HG03469 (cell line): ENCODE data around the gene C1orf87.

ENCODE experiments used
- ATAC-seq: cut with Tn5 transposase; IDR thresholded peaks from one replicate; pipeline ENCODE4 v1.9.1; 2021; ENCODE audit warnings: mild to moderate bottlenecking, moderate library complexity, moderate number of reproducible peaks; ENCODE audit not compliant: unreplicated experiment

C1orf87 gene

DNA sequence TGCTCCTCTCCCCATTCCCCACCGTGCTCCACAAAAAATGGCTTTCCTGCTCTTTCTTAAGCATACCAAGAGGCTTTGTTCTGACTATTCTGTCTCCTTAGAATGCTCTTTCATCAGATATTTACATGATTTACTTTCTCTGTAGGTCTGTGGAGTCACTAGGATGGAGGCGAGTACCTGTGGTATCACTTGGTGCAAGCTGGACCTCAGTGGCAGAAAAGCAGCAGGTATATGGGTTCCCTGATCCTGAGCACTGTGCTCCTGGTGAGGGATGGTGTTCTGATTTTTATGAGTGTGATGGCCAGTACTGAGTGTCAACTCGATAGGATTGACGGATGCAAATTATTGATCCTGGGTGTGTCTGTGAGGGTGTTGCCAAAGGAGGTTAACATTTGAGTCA, 10.0 kb downstream of the C1orf87 start:
- ATAC-seq: no peak

DNA sequence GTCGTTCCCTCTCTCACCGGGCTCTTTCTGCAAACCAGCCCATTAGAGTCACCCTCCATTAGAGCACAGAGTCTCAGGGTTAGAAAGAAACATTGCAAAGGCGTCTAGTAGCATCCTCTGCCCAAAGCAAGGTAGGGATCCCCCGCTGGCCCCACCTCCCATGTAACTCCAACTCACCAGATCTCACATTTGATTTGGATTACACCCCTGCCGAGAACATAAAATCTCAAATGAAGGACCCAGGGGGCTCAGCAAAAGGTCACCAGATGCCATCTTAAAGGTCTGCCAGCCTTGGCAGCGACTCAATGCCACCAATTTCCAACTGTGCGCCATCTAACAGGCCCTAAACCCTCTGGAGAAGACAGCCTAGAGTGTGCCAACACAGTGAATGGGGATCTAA, 14.1 kb downstream of the C1orf87 start:
- ATAC-seq: no peak

DNA sequence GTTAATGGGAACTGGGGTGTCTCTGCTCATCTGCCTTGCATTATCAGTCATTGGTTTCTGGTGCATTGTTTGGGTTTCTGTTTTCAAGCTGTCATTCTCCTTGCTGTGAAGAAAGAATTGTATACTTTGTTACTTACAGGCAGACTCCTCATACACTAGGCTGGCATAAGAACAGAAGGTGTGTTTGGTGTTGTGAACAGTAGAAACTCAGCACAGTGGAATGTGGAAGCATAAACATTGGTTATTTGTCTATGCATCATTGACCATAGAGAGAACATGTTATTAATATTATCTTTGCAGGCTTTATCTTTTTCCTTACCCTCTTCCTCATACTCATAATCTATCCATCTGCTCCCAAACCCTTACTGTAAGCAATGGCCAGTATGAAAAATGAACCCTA, 18.2 kb downstream of the C1orf87 start:
- no peak for ATAC-seq

DNA sequence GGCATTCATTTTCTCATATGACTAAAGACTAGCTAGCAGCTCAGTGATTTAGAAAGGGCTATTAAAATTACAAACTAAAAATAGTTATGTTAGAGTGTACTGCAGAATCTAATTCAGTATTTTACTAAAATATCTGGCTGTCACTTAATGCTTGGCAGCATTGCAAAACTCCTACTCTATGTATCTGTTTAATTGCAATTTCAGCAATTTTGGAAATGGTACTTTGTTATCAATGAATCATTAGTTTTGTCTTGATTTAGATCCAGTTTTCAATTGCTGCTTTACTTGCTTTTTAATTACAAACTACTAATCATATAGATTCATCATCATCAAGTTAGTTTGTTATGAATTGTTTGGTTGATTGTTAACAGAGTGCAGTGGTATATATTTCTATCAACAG, 19.2 kb downstream of the C1orf87 start:
- ATAC-seq: no peak

DNA sequence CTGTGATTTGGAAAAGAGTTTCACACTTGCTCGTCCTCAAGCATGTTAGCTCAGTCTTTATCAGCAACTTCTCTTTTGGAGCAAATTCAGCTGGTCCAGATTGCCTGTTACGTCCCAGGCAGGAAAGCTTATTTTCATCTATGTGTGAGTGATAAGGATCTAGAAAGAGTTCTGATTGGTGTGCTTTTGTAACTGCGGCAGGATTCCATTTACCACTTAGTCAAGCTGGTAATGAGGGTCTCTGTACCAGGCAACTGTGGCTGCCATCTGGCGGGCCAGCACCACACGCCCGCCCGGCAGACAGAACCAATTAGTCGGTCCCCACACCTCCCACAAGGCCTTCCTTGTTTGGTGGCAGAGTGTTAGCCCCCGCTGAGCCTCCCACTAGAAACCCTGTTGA, 21.0 kb downstream of the C1orf87 start:
- no peak for ATAC-seq

DNA sequence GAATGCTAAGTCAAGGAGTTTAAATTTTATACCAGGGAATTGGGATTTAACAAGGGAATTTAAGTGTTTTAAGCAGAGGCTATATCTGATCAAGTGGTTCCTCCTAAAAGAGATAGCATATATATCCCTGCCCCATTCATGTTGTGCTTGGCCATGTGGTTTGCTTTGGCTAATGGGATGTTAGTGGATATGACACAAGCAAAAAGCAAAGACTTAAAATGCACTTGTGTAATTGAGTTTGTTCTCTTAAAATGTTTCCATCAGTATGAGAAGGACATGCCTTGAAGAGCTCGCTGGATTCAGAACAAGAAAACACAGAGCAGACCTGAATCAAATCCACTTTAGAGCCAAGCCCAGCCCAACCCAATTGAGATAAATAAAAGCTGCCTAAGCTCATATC, 22.4 kb downstream of the C1orf87 start:
- ATAC-seq: no peak

DNA sequence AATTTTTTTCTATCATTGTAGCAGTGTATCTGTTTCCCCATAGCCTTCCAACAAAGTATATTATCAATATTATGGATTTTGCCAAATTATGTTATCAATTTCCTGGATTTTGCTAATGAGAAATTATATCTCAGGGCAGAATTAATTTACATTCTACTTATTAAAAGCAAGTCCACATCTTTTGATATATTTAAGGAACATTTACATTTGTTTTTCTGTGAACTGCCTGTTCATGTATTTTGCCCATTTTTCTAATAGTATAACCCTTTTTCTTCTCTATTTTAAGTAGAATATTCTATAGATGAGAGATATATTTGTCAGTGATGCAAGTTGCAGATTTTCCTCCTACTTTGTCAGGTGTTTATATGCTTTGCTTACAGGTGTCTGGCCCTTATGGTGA, 24.4 kb downstream of the C1orf87 start:
- ATAC-seq: no peak

DNA sequence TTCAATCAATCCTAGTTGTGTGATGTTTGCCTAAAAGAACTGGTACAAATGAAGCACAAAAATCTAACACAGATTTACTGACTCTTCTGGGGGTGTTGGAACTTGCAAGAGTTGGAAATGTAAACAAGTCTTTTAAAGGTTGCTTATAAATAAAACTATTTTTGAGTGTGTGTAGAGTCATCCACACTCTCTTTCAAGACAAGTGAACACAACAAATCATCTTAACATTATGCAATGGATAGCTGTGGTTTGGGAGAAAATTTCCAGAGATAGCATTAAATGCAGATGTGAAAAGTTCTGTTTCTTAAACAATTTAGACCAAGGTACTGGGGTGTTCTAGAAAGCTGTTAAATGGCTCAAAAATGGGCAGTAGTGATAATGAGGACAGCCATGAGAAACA, 28.7 kb downstream of the C1orf87 start:
- no peak for ATAC-seq

DNA sequence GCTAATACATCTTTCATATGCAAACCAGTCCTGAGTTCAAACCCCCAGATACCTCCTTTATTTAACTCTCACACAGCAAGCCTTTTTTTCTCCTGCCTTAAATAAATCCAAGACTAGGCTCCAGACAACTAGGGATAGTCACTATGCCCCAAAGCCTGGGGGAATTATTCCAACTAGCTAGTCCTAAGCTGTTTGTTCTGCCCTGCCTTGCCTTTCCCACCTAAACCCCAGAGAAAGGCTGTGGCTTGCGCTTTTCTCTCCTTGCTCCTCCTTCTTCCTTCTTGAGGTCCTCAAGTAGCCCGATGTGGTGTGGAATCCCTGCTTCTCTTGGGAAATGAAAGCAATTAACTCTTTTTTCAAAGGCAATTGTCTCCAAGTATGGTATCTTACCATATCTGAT, 31.8 kb downstream of the C1orf87 start:
- no peak for ATAC-seq

DNA sequence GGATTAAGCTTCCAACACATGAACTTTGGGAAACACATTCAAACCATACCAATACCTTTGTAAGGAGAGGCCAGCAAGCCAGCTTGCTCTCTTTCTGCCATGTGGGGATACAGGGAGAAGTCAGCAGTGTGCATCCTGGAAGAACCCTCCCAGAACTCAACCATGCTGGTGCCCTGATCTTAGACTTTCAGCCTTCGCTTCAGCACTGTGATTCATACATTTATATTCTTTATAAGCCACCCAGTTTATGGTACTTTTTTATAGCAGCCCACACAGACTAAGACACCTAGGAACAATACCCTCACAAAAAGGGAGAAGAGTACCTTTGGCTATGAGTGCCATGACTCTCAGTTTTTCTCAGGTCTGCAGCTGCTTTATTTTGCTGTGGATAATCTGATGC, 35.9 kb downstream of the C1orf87 start:
- ATAC-seq: no peak

DNA sequence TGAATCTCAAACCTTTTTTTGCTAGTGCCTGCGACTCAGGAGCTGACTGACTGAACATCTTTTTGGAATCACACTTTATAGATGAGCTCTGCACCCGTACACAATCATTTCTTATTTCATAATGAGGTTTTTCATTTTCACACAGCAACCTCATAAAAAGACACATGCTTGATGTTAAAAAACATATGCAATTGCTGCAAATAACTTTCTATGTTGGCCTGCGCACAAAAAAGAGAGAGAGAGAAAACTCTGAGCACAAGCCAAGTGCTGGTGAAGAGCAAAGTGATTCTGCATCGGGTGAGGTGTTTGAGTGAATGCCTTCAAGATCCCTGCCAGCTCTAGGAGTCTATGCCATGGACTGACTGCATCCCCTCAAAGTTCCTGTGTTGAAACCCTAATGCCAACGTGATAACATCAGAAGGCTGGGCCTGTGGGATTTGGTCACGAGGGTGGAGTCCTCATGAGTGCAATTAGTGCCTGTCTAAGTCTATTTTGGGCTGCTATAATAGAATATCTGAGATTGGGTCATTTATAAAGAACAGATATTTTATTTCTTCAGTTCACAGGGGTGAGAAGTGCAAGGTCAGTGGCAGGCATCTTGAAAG, 36.6 kb downstream of the C1orf87 start:
- no peak for ATAC-seq

DNA sequence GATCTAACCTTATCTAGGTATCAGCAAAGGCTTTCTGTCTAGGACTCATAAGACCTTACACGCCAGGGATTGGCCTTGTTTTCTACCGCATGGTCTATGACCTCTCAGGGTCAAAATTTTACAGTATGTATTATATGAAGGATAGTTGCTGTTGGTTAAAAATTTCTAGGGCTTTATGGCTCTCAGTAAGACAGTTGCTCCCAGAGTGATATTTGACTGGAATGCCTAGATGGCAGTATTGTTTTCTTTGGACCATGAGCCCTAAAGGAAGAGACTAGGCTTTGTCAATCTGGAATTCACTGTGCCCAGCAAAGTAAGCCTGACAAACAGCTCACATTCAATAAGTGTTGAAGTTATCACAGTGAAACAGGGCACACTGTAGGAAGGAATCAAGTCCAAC, 37.6 kb downstream of the C1orf87 start:
- no peak for ATAC-seq

DNA sequence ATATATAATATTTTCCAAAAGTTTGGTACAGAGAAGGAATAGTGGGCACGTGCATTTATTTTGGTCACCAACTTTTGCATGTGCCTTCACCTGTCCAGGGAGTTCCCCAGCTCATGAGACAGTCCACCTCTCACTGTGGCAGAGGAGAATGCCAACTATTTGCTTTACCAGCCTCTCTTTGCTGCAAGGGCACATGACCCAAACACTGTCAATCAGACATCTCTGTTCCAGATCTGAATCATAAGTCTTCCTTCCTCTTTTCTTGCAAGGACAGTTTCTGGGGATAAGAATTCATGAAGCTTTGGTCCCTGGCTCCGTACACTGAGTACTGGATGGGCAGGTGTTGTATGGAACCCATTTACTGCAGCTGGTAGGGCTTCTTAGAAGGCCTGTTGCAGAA, 38.6 kb downstream of the C1orf87 start:
- peak; percentile 38 for ATAC-seq

DNA sequence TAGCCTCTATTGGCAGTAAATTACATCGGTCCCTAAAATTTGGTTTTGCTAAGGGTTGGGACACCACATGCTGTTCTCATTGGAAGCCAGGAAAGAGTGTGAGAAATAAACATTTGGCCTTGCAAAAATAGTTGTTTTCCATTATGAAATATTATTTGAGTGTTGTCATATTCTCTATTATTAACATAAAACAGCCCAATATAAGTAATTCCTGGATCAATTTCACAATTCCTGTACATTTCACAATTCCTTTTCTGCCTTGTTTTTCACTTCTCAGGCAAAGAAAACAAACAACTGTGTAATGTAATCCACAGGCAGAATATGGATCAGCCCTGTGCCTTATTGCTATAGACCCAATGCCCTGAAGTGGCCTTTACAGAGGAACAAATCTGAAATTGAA, 40.5 kb downstream of the C1orf87 start:
- ATAC-seq: no peak

DNA sequence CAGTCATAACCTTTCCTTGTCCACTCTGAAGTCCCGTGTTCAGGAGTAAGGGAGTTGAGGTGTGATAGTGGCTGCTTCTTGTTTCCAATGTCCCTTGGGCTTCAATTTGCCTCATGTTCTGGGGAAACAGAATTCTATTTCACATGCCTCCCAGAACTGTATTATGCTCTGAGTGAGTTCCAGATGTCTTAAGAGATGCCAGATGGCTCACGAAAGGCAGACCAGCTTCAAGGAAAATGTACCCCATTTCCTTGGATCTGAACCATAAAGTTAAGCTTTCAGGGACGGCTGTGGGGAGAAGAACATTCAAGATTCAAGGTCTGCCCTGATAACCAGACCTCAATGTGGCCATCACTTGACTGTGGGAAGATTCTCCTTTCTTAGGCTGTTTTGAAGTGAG, 42.4 kb downstream of the C1orf87 start:
- no peak for ATAC-seq

DNA sequence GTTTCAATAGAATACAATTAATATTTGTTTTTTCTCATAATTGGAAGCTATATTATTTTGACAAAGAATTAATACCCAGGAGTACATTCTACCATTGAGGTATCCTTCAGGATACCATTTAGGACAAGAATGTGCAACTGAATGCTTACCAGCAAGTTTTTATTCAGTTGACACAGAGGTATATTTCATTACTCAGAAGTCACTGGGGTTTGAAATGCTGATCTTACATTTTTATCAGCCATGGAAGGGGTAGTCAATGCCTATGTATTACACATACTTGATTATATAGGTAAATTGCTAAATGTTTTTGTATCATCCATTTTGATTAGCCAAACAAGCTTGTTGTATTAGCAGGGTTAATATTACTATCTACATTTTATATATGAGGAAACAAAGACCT, 48.0 kb downstream of the C1orf87 start:
- no peak for ATAC-seq

DNA sequence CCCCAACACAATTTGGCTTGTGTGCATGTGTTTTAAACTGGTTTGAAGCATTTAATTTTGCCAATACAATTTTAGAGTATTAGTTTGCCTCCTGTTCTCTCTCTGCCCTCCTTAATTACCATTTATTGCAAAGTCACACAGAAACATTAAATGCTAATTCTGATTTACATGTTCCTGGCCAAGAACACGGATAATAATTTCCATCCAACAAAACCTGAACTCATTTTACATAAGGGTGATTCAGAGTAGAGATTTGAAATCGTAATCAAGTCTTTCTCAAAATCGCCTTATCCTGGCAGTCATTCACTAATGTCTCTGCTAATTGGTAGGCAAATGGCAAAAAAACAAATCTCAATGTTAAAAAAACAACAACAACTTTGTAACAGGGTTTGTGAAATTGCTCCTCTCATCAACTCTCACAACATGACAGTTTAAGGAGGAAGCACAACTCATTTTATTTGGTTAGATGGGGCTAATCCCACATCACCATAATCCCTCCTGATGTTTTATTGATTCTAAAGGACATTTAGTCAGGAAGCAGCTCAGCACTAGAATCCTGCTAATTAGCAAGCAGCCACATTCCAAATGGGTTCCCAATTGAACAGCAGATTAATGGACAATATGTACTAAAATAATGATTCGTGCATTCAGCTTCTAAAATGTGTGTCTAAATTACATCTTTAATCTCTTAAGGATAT, 55.9 kb downstream of the C1orf87 start:
- no peak for ATAC-seq

DNA sequence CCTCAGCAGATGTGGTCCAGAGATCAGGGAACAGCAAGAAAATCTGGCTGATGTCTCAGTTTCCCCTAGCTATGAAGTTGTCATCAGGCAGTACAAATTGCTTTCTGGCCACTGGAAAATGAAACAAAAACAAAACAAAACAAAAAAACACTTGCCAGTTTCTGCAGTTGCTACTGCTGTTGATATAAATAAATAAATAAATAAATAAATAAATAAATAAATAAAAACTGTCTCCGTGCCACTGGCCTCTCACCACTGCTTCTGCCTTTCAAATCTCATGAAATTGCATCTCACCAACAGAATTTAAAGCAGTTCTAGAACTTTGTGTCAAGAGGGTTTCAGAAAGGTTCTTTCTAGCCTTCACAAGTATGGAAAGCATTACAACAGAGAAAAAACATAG, 62.9 kb downstream of the C1orf87 start:
- no peak for ATAC-seq

DNA sequence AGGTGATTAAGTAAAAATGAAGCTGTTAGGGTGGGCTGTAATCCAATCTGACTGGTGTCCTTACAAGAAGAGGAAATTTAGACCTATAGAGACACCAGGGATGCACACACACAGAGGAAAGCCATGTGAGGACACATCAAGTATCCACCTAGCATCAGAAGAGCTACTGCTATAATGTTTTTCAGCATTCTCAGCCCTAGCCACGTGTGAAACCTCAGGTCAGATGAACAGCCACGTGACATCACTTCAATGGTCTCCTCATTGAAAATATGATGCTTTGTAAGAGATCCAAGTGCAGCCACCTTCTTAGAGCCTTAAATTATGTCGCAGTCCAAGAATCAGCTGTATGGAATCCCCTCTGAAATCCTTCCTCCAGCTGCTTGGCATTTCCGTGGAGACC, 65.1 kb downstream of the C1orf87 start:
- no peak for ATAC-seq

DNA sequence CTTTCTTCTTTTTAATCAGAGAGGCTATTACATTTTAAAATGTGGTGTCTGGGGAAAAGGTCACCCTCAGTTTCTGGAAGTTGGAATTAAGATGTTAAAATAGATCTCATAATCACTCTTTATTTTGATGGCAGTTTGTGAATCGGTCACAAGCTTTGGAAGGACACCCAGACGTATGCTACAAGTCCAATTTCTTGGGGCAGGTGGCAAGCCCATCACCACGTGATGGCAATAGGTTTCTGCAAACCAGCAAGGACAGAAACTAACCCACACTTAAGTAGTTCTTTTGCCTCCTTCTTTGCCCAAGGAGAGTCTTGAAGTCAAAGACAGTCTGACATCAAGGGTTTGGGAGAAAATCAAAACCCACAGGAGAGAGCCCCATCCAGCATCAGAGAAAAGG, 72.9 kb downstream of the C1orf87 start:
- ATAC-seq: no peak

DNA sequence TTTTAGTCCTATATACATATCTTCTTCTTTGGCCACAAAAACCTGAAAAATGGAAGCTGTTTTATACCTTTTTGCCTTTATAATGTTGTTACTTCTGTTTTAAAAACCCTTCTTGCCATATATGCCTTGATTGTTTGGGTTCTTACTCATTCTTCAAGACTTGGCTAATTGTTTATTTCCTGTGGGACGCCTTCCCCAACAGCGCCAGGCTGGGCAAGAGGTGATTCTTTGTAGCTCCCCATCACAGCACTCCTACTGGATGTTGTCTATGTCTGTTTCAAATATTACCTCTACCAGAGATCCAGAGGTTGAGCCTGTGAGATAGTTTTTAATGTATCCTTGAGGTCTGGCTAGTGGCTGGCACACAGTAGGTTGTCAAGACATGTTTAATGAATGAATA, 73.8 kb downstream of the C1orf87 start:
- ATAC-seq: no peak

DNA sequence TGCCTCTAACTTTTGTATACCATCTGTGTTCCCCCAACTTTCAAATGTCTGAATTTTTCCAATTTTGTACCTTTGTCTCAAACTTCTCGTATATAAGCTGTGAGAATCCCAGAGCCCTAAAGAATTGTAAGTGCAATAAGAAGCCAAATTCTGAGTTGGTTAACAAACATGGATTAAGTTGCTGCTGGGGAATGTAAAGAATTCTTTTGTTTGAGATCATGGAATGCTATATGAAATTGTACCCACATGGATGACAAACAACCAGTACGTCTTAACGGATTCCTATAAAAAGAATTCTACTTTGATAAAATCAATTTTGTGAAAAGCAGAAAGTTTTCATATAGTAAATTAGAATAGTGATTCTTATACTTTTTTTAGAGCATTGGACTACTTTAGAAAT, 74.6 kb downstream of the C1orf87 start:
- no peak for ATAC-seq

DNA sequence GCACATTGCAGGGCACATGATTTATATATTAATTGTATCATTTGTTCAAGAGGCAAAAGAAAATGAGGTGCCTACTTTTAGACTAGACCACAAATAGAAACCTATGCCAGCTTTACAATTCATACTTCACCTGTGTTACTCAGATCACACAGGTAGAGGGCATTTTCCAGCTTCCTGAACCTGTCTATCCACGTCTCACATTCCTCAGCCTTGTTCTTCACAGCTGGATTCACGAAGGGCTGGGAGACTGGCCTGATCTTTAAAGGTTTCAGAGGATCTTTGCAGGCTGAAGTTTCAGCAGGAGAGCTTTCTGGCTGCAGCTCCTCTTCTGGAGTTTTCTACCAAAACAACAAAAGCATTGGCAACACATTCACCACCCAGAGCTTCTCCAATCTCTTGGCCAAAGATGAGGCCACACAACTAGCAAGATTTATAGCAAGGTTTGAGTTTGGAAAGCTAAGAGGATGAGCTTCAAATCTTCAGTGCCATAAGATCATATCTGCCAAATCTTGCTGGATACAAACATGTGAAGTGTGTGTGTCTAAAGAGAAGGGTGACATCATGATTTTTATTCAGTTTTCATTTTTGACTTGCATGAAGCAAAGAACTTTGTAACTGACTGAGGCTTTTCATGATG, 76.0 kb downstream of the C1orf87 start:
- no peak for ATAC-seq
